Measurements from ENCODE around the gene PLAC8.

DNA sequence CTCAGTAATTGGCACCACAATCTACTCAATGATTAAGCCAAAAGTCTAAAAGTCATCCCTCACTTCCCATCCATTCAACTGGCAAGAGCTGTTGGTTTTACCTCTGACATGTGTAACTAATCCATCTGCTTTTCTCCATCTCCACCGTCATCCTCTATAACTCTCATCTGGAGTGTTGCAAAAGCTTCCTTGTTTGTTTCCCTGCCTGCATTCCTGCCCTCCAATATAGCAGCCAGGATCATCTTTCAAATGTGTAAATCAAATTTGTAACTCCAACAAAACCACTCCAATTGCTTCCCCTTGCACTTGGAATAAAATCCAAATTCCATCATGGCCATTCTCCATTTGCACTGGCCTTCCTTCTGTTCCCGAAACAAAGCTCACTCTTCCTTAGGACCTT is 4.3 kb upstream of the PLAC8 start:
- TF ChIP-seq, protein P1, sequence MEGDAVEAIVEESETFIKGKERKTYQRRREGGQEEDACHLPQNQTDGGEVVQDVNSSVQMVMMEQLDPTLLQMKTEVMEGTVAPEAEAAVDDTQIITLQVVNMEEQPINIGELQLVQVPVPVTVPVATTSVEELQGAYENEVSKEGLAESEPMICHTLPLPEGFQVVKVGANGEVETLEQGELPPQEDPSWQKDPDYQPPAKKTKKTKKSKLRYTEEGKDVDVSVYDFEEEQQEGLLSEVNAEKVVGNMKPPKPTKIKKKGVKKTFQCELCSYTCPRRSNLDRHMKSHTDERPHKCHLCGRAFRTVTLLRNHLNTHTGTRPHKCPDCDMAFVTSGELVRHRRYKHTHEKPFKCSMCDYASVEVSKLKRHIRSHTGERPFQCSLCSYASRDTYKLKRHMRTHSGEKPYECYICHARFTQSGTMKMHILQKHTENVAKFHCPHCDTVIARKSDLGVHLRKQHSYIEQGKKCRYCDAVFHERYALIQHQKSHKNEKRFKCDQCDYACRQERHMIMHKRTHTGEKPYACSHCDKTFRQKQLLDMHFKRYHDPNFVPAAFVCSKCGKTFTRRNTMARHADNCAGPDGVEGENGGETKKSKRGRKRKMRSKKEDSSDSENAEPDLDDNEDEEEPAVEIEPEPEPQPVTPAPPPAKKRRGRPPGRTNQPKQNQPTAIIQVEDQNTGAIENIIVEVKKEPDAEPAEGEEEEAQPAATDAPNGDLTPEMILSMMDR (IDR thresholded peaks at IDR 0.05; ENCODE audit: low read depth, low read length) = no peak
- TF ChIP-seq POLR2A (IDR thresholded peaks at IDR 0.05; ENCODE audit: extremely low read depth, insufficient read length) (no peak), MYC (IDR thresholded peaks at IDR 0.05; ENCODE audit: low read depth, low read length) (no peak)
- TF ChIP-seq, protein P2, sequence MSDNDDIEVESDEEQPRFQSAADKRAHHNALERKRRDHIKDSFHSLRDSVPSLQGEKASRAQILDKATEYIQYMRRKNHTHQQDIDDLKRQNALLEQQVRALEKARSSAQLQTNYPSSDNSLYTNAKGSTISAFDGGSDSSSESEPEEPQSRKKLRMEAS (IDR thresholded peaks at IDR 0.05; ENCODE audit: low read depth, low read length) = no peak

All from NB4 (cell line).